GM23338 (cell line): ENCODE results near the gene OR2A2. TPM values are rescaled to one million over a fixed set of nuclear protein-coding genes. Genes with fewer than 3 reads are reported as not detected.

Experiments used
- ATAC-seq: fragments of 200-7000 bp; cut with Tn5 transposase; 3 replicates; pipeline ENCODE4 v1.9.1; 2020
- DNase-seq: peaks from one replicate; pipeline ENCODE4 v3.0.0-alpha.2; 2015; ENCODE audit warnings: low spot score
- H2AFZ ChIP-seq: fragments of 200-600 bp; sonication (generic); 2 replicates; pipeline ENCODE4 v1.8.0; 2016; ENCODE audit warnings: antibody characterized with exemption, mild to moderate bottlenecking, moderate library complexity
- H3F3A ChIP-seq: fragments of 200-600 bp; sonication (generic); replicated peaks from 2 replicates; pipeline ENCODE4 v1.8.0; 2017; ENCODE audit warnings: antibody characterized with exemption, mixed run types, low read depth
- H3K27ac ChIP-seq: fragments of 200-600 bp; sonication (generic); 2 replicates; pipeline ENCODE4 v1.6.1; 2016; ENCODE audit warnings: low read depth
- H3K27me3 ChIP-seq: fragments of 200-600 bp; sonication (generic); 2 replicates; pipeline ENCODE4 v1.8.0; 2016; ENCODE audit warnings: mild to moderate bottlenecking, mixed run types, moderate library complexity; ENCODE audit not compliant: insufficient read depth
- H3K36me3 ChIP-seq: fragments of 200-600 bp; sonication (generic); 2 replicates; pipeline ENCODE4 v1.8.0; 2016; ENCODE audit warnings: mild to moderate bottlenecking; ENCODE audit not compliant: insufficient read depth
- H3K4me1 ChIP-seq: fragments of 200-600 bp; sonication (generic); 2 replicates; pipeline ENCODE4 v1.8.0; 2016; ENCODE audit warnings: mild to moderate bottlenecking, moderate library complexity; ENCODE audit not compliant: insufficient read depth
- H3K4me2 ChIP-seq: fragments of 200-600 bp; sonication (generic); 2 replicates; pipeline ENCODE4 v1.7.1; 2017; ENCODE audit warnings: mixed run types
- H3K4me3 ChIP-seq: fragments of 200-600 bp; sonication (generic); 2 replicates; pipeline ENCODE4 v1.6.1; 2016; ENCODE audit warnings: mixed run types
- H3K79me2 ChIP-seq: fragments of 200-600 bp; sonication (generic); replicated peaks from 2 replicates; pipeline ENCODE4 v1.8.0; 2017; ENCODE audit warnings: mild to moderate bottlenecking; ENCODE audit not compliant: insufficient read depth
- H3K9me2 ChIP-seq: fragments of 200-600 bp; sonication (generic); 2 replicates; pipeline ENCODE4 v1.8.0; 2017; ENCODE audit not compliant: insufficient read depth
- H4K20me1 ChIP-seq: fragments of 200-600 bp; sonication (generic); replicated peaks from 2 replicates; pipeline ENCODE4 v1.8.0; 2017; ENCODE audit warnings: mild to moderate bottlenecking; ENCODE audit not compliant: insufficient read depth
- H3K27ac Mint-ChIP-seq: 2 replicates; pipeline ENCODE4 v1.8.0; 2020; ENCODE audit warnings: inconsistent platforms, mild to moderate bottlenecking, moderate library complexity, mixed read lengths
- H3K27me3 Mint-ChIP-seq: 3 replicates; pipeline ENCODE4 v1.8.0; 2022; ENCODE audit warnings: low read depth, mild to moderate bottlenecking, moderate library complexity, mixed read lengths, inconsistent platforms; ENCODE audit not compliant: insufficient read depth, poor library complexity
- H3K36me3 Mint-ChIP-seq: 3 replicates; pipeline ENCODE4 v1.8.0; 2021; ENCODE audit warnings: low read depth, mild to moderate bottlenecking, inconsistent platforms, moderate library complexity, mixed read lengths
- H3K4me1 Mint-ChIP-seq: 3 replicates; pipeline ENCODE4 v1.8.0; 2020; ENCODE audit warnings: mild to moderate bottlenecking, inconsistent platforms, mixed read lengths
- H3K4me3 Mint-ChIP-seq: 3 replicates; pipeline ENCODE4 v1.8.0; 2021; ENCODE audit warnings: moderate library complexity, mild to moderate bottlenecking, inconsistent platforms, mixed read lengths
- H3K9me3 Mint-ChIP-seq: 3 replicates; pipeline ENCODE4 v1.8.0; 2020; ENCODE audit warnings: moderate library complexity, mild to moderate bottlenecking, inconsistent platforms, mixed read lengths
- CREB1 ChIP-seq: fragments of 250-450 bp; sonication (Bioruptor Pico); IDR thresholded peaks from 2 replicates; pipeline ENCODE4 v1.5.0; 2020; ENCODE audit warnings: low read depth, mild to moderate bottlenecking, moderate library complexity
- CTCF ChIP-seq, 2 experiments: fragments of 200-600 bp in 1 of 2; sonication (generic) in 1 of 2; conservative IDR thresholded peaks; 2 replicates each; pipeline versions ENCODE4 v1.5.1 to v1.6.1; 2016 to 2017; ENCODE audit warnings: antibody characterized with exemption in 2 of 2, low read depth in 2 of 2, mild to moderate bottlenecking in 2 of 2, moderate library complexity in 1 of 2
- ETS1 ChIP-seq: IDR thresholded peaks from 2 replicates; pipeline ENCODE4 v1.6.1; 2016; ENCODE audit warnings: antibody characterized with exemption
- EZH2 ChIP-seq: fragments of 200-600 bp; sonication (generic); IDR thresholded peaks from one replicate; pipeline ENCODE4 v1.8.0; 2017; ENCODE audit warnings: antibody characterized with exemption, mild to moderate bottlenecking, low read depth; ENCODE audit not compliant: unreplicated experiment
- EZH2phosphoT487 ChIP-seq: fragments of 200-600 bp; sonication (generic); IDR thresholded peaks from one replicate; pipeline ENCODE4 v1.8.1; 2018; ENCODE audit warnings: antibody characterized with exemption; ENCODE audit not compliant: unreplicated experiment
- JUNB ChIP-seq: IDR thresholded peaks from one replicate; pipeline ENCODE4 v1.6.1; 2016; ENCODE audit warnings: antibody characterized with exemption; ENCODE audit not compliant: unreplicated experiment
- NANOG ChIP-seq: IDR thresholded peaks from 2 replicates; pipeline ENCODE4 v1.6.1; 2016; ENCODE audit warnings: antibody characterized with exemption, borderline replicate concordance
- POLR2AphosphoS5 ChIP-seq: IDR thresholded peaks from 2 replicates; pipeline ENCODE4 v1.6.1; 2016; ENCODE audit warnings: antibody characterized with exemption, low read depth
- REST ChIP-seq: IDR thresholded peaks from one replicate; pipeline ENCODE4 v1.6.1; 2018; ENCODE audit warnings: antibody characterized with exemption; ENCODE audit not compliant: unreplicated experiment
- STAT1 ChIP-seq: IDR thresholded peaks from one replicate; pipeline ENCODE4 v1.6.1; 2016; ENCODE audit warnings: antibody characterized with exemption; ENCODE audit not compliant: unreplicated experiment
- ZNF114 ChIP-seq: fragments of 250-450 bp; sonication (Bioruptor Pico); IDR thresholded peaks from 2 replicates; pipeline ENCODE4 v1.5.0; 2020; ENCODE audit warnings: mild to moderate bottlenecking, moderate library complexity
- ZNF331 ChIP-seq: fragments of 250-450 bp; sonication (Bioruptor Pico); IDR thresholded peaks from 2 replicates; pipeline ENCODE4 v1.5.0; 2020; ENCODE audit warnings: low read depth, mild to moderate bottlenecking, moderate library complexity
- ZNF462 ChIP-seq: fragments of 250-450 bp; sonication (Bioruptor Pico); IDR thresholded peaks from 2 replicates; pipeline ENCODE4 v1.5.0; 2020; ENCODE audit warnings: mild to moderate bottlenecking, moderate library complexity
- polyA plus RNA-seq: library from polyadenylated mRNA; unstranded; fragments of >200 nt; fragmentation: Nextera tagmentation; extraction: Ambion mirVana; gene quantifications from 2 replicates; pipeline ENCODE4 v1.2.1, GENCODE V29; 2016
- total RNA-seq: library from RNA; depleted of rRNA; stranded (reverse); fragments of >200 nt; shearing (Covaris generic); gene quantifications from 2 replicates; pipeline ENCODE4 v1.2.3, GENCODE V29; 2014

The OR2A2 gene
- total and polyA plus RNA-seq, 2 experiments from 2014 or later = not detected

- H3K36me3 ChIP-seq = no peaks in the 10 kb centered on the region
- TF ChIP-seq CREB1 (CRISPR knock-in tag) (no peak), ZNF462 (CRISPR knock-in tag) (no peak), REST (no peak), ZNF114 (no peak), POLR2AphosphoS5 (no peak), ETS1 (no peak), JUNB (no peak), STAT1 (no peak), EZH2phosphoT487 (no peak), CTCF (conservative IDR thresholded peaks at IDR 0.05; ENCODE audit: low read depth in 2 of 2) (no peak), ZNF331 (CRISPR knock-in tag) (no peak), EZH2 (no peak), NANOG (no peak)
- H3K27me3 ChIP-seq = no peaks in the 10 kb centered on the region
- H3K27ac Mint-ChIP-seq = no peak overlapping the region
- ATAC-seq = no peak
- H3K36me3 Mint-ChIP-seq = no peaks in the 10 kb centered on the region
- H3K27me3 Mint-ChIP-seq = no peaks in the 10 kb centered on the region
- no peaks in the 10 kb centered on the region for H4K20me1 ChIP-seq
- H3K9me3 Mint-ChIP-seq = no peaks in the 10 kb centered on the region
- no peaks in the 10 kb centered on the region for H3K79me2 ChIP-seq
- 0 out of 2 replicates have a peak, but pooled peaks cover 2% of the 10 kb centered on the region for H3K9me2 ChIP-seq
- DNase-seq = no peak
- no peaks in the 10 kb centered on the region for H3F3A ChIP-seq
- H3K4me2 ChIP-seq = no peak overlapping the region
- H3K4me3 Mint-ChIP-seq = no peak overlapping the region
- no peaks in the 10 kb centered on the region for H3K4me1 Mint-ChIP-seq
- H3K4me3 ChIP-seq = no peak overlapping the region
- no peak overlapping the region for H3K27ac ChIP-seq
- peak overlapping the region; percentile 6; the same call in 1 of the 2 replicates for H2AFZ ChIP-seq
- H3K4me1 ChIP-seq = no peaks in the 10 kb centered on the region
These were observed 39.4 kb upstream of the OR2A2 start for GRCh38 chr7:144069953-144070352.
